ENCODE data around the gene PTPRM. TPM values are rescaled to one million over a fixed set of nuclear protein-coding genes. Genes with fewer than 3 reads are reported as not detected.

The PTPRM gene
- total RNA-seq, 1 donor from 2014 or later: 71.3 TPM

DNA sequence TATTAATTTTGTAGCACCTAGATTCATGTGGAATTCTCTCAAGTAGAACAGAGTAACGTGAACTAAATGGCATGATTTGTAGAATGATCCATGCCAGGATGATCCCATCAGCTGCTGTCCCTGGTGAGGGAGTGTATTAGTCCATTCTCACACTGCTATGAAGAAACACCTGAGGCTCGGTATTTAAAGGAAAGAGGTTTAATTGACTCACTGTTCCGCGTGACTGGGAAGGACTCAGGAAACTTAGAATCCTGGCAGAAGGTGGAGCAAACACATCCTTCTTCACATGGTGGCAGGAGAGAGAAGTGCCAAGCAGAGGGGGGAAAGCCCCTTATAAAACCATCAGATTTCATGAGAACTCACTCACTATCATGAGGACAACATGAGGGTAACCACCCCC, 312.6 kb downstream of the PTPRM start:
- no peak overlapping the region for H3K27ac Mint-ChIP-seq
- no peak overlapping the region for H3K4me3 Mint-ChIP-seq
- H3K27me3 Mint-ChIP-seq (ENCODE audit: low read depth): no peaks in the 10 kb centered on the region
- TF ChIP-seq CTCF (IDR thresholded peaks at IDR 0.05; ENCODE audit: unreplicated experiment): no peak
- no peaks in the 10 kb centered on the region for H3K9me3 Mint-ChIP-seq
- no peaks in the 10 kb centered on the region for H3K36me3 Mint-ChIP-seq
- no peak for DNase-seq (ENCODE audit: low spot score in 2 of 2, unreplicated experiment in 2 of 2)
- peaks cover 7% of the 10 kb centered on the region for H3K4me1 Mint-ChIP-seq

DNA sequence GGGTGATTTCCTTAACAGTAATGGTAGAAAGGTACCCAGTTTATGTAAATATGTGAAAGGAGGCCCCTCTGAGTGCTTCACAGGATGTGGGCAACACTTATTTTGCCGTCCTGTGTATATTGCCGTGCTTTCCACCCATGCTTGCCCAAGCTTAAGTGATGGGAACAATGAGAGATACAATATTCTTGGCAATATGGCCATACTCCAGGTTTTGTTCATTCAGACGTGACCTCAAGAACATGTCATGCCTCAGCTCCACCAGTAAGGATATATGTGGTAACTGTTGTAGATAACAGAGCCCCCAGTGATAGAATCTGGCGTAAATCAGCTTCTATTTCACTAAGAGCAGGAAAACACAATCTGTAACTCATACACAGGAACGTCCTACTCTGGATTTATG, 318.7 kb downstream of the PTPRM start:
- TF ChIP-seq CTCF (IDR thresholded peaks at IDR 0.05; ENCODE audit: unreplicated experiment): no peak
- Mint-ChIP-seq H3K36me3 (no peaks in the 10 kb centered on the region), H3K4me1 (peaks cover 31% of the 10 kb centered on the region), H3K9me3 (no peaks in the 10 kb centered on the region), H3K27ac (no peak overlapping the region), H3K4me3 (no peak overlapping the region), H3K27me3 (ENCODE audit: low read depth) (no peaks in the 10 kb centered on the region)
- no peak for DNase-seq (ENCODE audit: low spot score in 2 of 2, unreplicated experiment in 2 of 2)

- no peak overlapping the region for H3K27ac Mint-ChIP-seq
- H3K27me3 Mint-ChIP-seq (ENCODE audit: low read depth): no peaks in the 10 kb centered on the region
- no peak for TF ChIP-seq CTCF (IDR thresholded peaks at IDR 0.05; ENCODE audit: unreplicated experiment)
- no peak for DNase-seq (ENCODE audit: low spot score in 2 of 2, unreplicated experiment in 2 of 2)
- no peak overlapping the region for H3K4me3 Mint-ChIP-seq
- no peaks in the 10 kb centered on the region for H3K9me3 Mint-ChIP-seq
- no peaks in the 10 kb centered on the region for H3K36me3 Mint-ChIP-seq
- H3K4me1 Mint-ChIP-seq: peaks cover 31% of the 10 kb centered on the region
Observed at GRCh38 chr18:7886436-7886835, 319.3 kb downstream of the PTPRM start.

- no peak for TF ChIP-seq CTCF (IDR thresholded peaks at IDR 0.05; ENCODE audit: unreplicated experiment)
- H3K27ac Mint-ChIP-seq: no peak overlapping the region
Observed at GRCh38 chr18:7889515-7889914, 322.4 kb downstream of the PTPRM start.

GRCh38 chr18:7890075-7890474, 323.0 kb downstream of the PTPRM start:
- H3K9me3 Mint-ChIP-seq: no peaks in the 10 kb centered on the region
- H3K36me3 Mint-ChIP-seq: no peaks in the 10 kb centered on the region
- DNase-seq (ENCODE audit: low spot score in 2 of 2, unreplicated experiment in 2 of 2): no peak
- H3K4me3 Mint-ChIP-seq: no peak overlapping the region
- H3K27ac Mint-ChIP-seq: no peak overlapping the region
- H3K27me3 Mint-ChIP-seq (ENCODE audit: low read depth): no peaks in the 10 kb centered on the region
- TF ChIP-seq CTCF (IDR thresholded peaks at IDR 0.05; ENCODE audit: unreplicated experiment): no peak
- peaks cover 24% of the 10 kb centered on the region for H3K4me1 Mint-ChIP-seq

More at GRCh38 chr18:7889515-7889914, 322.4 kb downstream of the PTPRM start:
- no peaks in the 10 kb centered on the region for H3K27me3 Mint-ChIP-seq (ENCODE audit: low read depth)
- H3K9me3 Mint-ChIP-seq: no peaks in the 10 kb centered on the region
- H3K4me1 Mint-ChIP-seq: peaks cover 24% of the 10 kb centered on the region
- no peaks in the 10 kb centered on the region for H3K36me3 Mint-ChIP-seq
- no peak for DNase-seq (ENCODE audit: low spot score in 2 of 2, unreplicated experiment in 2 of 2)
- H3K4me3 Mint-ChIP-seq: no peak overlapping the region

- Mint-ChIP-seq H3K9me3 (no peaks in the 10 kb centered on the region), H3K36me3 (no peaks in the 10 kb centered on the region), H3K4me1 (peaks cover 11% of the 10 kb centered on the region), H3K27me3 (ENCODE audit: low read depth) (no peaks in the 10 kb centered on the region), H3K4me3 (no peak overlapping the region), H3K27ac (no peak overlapping the region)
- no peak for TF ChIP-seq CTCF (IDR thresholded peaks at IDR 0.05; ENCODE audit: unreplicated experiment)
- no peak for DNase-seq (ENCODE audit: low spot score in 2 of 2, unreplicated experiment in 2 of 2)
Observed at GRCh38 chr18:7892556-7892955, 325.4 kb downstream of the PTPRM start.
